NB4 (cell line): ENCODE measurements around the gene PTPN4.

ENCODE experiments used
- CTCF ChIP-seq: IDR thresholded peaks from one replicate; pipeline ENCODE4 v1.5.1; 2012; ENCODE audit warnings: low read depth, low read length
- MAX ChIP-seq: IDR thresholded peaks from 2 replicates; pipeline ENCODE4 v1.6.1; 2011; ENCODE audit warnings: low read depth, low read length
- MYC ChIP-seq: IDR thresholded peaks from 2 replicates; pipeline ENCODE4 v1.6.1; 2011; ENCODE audit warnings: low read depth, low read length
- POLR2A ChIP-seq: IDR thresholded peaks from 2 replicates; pipeline ENCODE4 v1.6.1; 2011; ENCODE audit warnings: mild to moderate bottlenecking; ENCODE audit not compliant: insufficient read length; ENCODE audit errors: extremely low read depth

DNA sequence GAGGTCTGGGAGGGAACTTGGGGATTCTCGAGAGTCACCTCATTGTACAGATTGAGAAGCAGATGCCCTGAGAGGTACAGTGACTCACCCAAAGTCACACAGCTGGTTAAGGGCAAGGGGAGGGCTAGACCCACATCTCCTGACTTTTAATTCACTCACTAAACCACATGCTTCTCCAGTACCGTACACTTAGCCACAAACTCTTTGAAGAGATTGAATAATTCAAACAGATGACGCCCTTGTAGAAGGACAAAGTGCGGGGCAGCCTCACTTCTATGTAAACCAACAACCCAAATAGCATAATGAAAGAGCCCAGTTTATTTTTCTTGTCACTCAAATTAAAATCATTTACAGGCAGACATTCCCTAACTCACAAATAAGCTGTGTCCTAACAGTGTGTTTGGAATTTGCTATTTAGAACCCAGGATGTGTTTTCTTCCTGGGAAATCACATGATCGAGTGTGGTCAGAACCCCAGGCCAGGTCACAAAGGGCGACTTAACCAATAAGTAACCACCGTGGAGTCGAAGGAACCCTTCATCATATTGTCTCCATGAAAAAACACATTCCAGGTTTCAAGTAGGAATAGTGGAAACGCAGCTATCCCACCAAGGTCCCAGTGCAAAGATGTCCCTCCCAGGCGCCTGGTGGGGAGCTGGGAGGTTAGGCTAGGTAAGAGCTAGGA, 35.8 kb upstream of the PTPN4 start:
- TF ChIP-seq CTCF: no peak
- TF ChIP-seq MAX: no peak
- no peak for TF ChIP-seq POLR2A
- TF ChIP-seq MYC: no peak
